NCI-H1436 treated with DMSO at 0.1 percent for 48 hours (cell line): ENCODE measurements around the gene HTRA3.

Experiments used
- DNase-seq: peaks from one replicate; lab custom pipeline; 2025; lab: John Stamatoyannopoulos, UW

HTRA3 gene

DNA sequence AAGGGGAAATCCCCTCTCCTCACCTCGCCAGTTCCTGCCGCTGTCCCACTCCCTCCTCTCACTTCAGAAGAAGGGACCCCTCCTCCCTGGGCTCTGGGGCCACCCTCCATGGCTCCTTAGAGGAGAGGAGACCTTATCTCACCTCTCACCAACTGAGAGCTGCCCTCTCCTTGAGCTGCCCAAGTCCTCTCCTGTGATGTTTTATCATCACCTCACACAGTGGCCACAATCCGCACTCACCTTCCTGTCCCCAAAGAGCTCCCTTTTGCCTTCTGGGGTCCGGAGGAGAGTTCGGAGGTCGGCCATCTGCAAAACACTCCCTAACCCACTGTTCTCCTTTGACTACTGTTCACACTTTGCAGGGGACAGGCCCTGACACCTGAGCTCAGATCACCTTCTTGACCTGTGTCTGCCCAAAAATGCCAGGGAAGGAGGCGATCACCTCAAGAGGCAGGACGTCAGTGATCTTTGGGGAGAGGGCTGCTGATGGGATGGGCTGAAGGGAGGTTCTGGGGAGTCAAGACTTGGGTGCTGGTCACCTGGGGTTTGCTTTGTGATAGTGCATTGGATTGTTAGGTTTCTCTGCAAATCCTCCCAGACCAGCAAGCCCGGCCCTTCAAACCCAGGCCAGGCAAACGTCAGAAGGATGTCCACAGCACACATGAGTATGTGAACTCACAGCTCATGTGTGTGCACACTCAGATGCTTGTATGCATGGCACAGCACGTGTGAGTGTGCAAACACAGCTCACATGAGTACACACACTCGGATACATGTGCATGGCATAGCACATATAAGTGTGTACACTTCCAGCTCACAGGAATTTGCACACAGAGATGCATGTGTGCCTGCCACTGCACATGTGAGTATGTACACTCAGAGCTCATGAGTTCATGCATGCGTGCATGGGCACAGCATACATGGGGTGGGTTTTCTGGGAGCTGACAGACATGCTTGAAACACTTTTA is 41.8 kb downstream of the HTRA3 start:
- DNase-seq, result no peak

DNA sequence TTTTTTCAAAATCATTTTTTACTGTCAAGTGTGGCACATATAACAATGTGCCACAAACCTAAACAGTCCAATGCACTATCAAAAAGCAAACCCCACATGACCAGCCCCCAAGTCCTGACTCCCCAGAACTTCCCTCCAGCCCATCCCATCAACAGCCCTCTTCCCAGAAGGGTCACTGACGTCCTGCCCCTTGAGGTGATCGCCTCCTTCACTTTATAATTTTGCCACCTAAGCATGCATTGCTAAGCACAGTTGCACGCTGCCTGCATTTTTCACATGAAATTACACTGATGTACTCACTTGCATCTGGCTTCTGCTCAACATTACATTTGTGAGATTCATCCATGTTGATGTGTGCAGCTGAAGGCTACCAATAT is 42.5 kb downstream of the HTRA3 start:
- no peak for DNase-seq

DNA sequence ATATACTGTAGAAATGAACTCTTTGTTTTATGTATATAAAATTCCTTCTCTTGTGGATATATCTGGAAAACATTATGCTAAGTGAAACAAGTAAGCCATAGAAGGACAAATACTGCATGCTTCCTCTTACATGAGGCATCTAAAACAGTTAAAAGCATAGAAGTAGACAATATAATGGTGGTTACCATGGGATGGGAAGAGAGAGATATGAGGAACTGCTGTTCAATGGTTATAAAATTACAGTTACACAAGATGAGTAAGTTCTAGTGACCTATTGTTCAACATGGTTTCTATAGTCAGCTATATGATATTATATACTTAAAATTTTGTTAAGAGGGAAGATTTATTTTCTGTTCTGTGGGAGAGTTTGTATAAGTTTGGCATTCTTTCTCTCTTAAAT is 43.4 kb downstream of the HTRA3 start:
- no peak for DNase-seq

DNA sequence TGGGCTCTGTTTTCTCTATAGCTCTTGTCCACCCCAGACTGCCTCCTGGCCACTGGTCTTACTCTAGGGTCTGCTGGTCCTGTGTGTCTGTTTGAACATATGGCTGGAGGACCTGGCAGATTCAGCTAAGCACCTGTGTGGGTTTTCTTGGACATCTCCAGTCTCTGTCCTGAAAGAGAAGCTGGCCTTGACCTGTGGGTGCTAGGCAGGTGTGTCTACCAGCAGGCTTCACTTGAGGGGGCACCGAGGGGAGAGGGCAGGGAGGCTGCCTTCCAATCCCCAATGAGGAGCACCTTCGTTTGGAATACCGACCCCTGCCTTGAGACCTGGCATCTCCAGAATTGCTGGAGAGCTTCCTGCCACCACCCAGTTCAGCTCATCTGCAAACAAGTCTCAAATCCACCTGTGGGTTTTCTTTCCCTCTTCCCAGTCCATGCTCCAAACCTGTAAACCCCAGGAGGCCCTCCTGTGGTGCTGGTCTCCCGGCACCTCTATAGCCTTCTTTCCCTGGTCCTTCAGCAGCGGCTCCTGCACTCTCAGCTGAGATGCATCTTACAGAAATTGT is 45.2 kb downstream of the HTRA3 start:
- DNase-seq, result no peak

DNA sequence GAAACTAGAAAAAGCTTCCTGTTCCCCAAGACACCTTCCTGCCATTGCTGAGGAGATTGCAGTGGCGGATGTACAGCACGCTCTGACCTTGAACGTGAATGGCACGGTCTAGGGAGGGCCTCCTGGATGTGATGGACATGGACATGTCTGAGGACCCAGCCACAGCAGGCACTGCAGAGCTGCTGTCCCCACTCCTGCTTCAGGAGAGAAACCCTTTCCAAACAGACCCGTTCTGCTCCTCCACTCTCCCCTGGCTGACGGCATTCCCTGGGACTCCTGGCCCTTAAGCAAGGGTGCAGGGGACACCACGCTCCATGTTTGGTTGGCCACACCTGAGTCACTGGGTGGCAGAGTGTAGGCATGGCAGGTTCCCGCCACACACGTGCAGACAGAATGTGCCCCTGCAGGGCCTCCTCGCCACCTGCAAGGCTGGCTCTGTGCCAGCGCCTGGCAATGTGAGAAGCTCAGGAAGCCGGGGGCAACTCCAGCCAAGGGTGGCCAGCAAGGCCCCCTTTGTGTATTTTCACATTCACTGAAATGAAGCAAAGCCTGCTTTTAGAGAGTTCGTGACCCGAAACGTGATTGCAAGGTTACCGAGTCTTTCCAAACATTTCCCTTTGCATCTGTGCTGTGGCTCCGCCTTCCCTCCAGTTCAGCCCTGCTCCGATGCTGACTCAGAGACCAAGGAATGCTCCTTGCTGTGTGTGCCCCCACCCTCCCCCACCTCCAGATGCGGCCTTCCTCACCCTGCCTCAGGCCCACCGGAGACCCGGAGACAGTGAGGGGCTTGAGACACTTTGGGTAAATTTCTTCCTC is 46.1 kb downstream of the HTRA3 start:
- DNase-seq, result no peak

DNA sequence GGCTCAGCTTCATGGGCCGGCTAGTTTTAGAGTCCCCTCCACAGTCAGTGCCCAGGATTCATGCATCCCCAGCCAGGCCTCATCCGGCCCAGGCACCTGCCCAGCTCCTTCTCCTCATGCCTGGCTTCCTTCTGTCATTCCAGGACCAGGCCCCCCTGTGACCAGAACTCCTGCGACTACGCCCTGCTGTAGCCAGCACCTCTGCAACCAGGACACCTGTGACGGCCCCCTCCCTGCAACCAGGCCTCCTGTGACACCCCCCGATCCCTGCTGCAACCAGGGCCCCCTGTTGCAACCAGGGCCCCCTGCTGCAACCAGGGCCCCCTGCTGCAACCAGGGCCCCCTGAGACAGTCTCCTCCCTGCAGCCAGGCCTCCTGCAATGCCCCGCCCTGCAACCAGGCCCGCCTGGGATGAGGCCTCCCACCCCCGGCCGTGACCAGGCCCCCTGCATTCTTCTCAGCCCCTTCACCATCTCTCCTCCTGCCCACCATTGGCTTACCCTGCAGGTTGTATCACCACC is 46.8 kb downstream of the HTRA3 start:
- DNase-seq, result no peak

DNA sequence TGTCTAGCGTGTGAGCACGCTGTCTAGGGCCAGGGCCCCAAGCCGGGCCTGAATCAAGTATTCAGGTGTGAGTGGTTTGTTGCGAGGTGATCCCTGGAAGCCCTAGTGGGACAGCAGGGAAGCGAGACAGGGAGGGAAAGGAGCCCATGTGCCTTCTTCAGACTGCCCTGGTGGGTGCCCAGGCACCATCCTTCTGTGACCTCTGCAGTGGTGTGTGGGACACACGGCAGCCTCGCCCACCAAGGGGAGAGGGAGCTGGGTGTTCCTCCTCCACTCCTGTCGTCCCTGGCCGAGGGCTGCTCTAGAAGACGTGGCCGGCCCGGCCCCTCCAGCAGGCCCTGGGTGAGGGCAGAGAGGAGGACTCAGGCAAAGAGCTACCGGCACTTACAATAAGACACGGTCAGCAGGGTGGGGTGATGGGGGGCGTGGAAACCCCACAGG is 47.4 kb downstream of the HTRA3 start:
- DNase-seq, result no peak

DNA sequence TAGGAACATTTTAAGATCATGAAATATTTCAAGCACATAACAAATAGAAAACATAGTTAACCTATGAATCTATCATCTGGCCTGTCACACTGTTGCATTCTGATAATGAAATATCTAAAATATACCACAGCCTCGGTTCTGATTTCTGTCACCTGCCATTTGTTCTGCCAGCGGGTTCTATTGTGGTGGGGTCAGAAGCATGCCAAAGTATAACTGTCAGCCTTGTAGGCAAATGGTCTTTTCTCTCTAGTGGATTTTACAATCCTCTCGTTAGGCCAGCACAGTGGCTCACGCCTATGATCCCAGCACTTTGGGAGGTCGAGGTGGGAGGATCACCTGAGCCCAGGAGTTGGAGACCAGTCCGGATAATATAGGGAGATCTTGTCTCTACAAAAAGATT is 47.9 kb downstream of the HTRA3 start:
- no peak for DNase-seq

DNA sequence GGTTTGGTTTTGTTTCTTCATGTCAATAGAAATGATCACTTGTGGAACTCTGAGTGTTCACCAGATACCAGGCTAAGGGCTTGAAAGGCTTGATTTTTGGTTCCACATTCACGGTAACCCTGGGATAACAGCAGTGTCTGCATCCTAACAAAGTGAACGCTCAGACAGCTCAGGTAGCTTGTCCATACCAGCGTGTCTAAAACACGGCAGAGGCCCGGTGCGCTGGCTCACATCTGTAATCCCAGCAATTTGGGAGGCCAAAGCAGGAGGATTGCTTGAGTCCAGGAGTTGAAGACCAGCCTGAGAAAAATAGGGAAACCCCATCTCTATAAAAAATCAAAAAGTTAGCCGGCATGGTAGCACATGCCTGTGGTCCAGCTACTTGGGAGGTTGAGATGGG is 49.0 kb downstream of the HTRA3 start:
- no peak for DNase-seq

DNA sequence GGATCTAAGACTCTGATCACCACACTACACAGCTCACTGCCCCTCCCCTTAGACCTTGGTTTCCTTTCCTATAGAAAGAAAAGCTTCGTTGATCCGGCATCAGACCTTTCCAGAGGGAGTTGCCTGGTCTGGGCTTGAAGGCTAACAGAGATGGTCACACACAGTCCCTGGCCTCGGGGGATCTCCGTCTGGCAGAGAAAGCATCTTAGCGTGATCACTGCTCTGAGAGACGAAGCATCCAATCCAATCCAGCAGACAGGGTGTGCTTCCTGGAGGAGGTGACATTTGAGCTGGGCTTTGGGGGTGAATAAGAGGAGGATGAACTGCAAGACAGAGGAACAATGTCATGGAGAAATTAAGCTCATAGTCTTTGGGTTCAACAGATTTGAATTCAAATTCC is 49.5 kb downstream of the HTRA3 start:
- no peak for DNase-seq

DNA sequence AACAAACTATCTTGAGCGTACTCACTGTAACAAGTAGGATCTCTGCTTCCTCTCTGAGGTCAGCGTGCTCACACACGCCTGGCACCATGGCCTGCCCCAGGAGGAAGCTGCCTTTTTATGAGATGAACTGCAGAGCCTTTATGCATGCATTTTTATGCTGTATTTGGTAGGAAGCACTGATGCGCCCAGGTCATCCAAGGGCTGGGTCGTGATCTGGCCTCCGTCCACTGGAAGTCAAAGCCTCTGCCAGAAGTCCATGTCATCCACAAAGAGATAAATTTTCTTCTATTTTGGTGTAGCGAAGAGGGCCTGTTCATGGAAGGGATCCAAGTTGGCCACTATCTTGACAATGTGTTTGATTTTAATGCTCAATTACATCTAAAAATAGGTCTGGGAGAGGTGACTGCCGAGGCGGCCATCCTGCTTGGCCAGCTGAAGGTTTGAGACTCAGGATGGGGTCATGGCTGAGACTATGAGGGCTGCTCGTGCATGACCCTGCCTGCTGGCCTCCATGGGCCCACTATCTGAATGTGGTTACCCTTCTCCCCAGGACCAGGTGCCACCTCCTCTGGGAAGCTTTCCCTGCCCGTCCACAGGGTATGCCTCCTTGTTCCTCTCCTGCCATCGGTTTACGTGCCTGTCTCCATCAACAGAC is 50.3 kb downstream of the HTRA3 start:
- DNase-seq, result no peak

DNA sequence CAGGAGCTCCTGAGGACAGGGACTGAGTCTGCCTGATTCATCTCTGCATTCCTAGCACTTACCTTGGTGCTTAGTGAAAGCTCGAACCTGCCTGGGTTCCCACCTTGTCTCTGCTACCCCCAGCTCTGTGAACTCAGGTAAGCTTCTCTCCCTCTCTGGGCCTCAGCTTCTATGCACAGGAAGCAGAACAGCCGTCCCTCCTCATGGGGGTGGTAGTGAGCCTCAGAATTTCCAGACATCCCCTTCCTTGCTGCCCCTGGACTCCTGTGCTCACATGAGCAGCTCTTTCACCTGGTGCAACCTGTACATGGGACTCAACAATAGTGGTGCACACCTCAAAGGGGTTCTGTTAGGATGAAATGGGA is 50.8 kb downstream of the HTRA3 start:
- DNase-seq, result no peak

DNA sequence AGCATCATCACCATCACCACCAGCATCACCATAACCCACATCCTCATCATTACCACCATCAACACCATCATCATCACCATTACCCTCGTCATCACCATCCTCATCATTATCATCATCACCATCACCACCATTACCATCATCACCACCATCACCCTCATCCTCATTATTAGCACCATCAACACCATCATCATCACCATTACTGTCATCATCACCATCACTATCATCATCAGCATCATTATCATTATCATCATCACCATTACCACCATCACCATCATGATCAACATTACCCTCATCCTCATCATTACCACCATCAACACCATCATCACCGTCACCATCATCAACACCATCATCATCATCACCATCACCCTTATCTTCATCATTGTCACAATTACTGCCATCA is 51.7 kb downstream of the HTRA3 start:
- DNase-seq, result no peak

DNA sequence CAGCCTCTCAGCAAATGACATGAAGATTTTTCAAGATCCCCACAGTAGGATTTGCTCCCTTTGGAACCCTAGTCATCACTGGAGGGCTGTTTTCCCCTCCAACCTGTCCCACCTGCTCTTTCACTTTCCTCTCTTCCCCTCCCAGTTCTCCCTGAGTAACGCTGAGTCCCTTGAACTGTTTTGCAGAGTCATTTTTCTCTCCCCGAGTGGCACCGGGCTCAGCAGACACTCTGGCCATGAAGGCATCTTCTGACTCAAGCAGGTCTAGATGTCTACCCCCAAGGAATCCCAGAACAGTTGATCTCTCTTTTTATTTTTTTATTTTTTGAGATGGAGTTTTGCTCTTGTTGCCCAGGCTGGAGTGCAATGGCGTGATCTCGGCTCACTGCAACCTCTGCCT is 52.2 kb downstream of the HTRA3 start:
- no peak for DNase-seq

DNA sequence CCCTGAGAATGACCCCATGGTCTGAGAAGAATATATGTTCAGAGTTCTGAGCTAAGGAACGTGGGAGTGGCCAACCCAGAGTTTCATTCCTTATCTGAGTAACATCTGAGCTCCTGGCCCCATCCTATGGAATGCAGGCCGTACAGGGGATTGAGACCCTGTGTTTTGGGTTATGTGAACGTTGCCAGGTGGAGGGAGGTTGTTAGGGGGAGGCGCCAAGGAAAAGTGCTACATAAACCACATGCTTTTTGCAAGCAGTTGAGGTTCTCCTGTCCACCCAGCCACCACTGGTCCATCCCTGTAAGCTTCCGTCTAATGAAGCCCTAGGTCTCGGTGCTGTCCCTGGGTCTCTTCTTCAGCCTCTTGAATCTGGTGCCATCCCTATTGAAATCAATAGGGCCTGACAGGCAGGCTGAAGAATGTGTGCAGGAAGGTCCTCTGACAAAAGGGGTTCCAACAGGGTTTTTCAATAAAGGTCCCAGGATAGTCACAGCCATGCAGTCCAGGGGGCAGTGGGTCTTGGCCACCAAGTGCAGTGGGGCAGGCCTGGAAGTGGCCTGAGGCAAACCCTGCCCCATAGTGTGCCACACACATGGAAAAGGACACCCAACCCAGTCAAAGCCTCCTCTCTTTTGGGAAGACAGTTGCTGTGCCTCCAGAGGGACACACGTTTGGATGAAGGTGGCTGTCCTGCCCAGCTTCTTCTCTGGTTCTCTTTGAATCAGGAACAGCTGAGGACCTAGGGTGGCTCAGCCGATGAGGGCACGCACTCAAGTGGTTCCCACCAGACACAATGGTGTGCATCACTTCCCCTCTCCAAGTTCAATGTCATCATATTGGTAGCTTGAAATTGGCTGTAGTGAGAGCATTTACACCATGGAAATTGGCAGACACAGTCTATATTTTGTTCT is 53.5 kb downstream of the HTRA3 start:
- no peak for DNase-seq

DNA sequence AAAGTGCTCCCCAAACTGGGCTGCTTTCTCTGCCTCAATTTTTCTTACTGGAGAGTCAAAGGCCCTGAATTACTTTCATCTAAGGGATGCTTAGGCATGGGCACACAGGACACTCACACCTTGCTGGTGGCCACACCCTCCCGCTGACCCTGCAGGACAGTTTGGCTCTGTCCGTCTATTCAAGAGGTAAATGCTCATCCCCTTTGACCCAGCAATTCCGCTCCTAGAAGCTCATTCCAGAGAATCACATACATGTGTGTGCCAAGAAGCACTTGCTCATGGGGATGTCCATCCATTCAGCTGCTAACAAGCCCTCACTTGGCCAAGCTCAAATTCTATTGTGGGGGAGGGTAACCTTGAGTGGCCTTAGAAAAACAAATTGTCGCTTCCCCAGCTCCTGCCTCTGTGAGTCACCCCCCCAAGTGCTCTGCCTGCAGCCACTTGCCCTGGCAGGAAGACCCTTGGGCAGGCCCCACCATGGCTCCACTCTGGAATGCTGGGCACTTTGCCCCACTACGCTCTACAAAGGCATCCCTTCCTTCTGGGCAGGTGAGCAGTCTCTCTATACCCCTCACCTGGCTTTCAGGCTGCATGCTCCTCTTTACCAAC is 54.5 kb downstream of the HTRA3 start:
- no peak for DNase-seq

DNA sequence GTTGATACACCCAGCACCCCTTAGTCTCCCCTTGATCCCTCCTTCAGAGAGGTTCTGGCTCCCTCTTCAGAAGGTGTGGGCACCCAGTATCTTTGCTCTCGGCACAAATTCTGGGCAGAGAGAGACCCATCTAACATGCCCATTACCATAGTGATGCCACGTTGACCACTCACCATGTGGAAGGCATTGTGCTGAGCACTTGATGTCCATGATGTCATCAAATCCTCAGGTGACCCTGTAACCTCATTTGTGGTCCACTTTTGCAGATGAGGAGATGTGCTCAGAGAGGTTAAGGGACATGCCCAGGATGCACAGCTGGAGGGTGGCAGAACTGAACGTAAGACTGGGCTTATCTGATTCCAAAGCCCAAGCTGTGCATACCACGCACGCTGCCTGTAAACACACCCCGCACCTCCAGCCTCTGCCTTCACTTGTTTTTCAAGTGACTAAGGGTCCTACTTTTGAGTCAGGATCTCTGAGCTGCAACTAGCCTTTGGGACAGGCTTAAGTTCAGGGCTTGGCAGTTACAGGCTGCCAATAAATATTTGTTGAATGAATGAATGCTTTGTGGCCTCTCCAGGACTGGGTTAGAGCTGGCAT is 55.2 kb downstream of the HTRA3 start:
- DNase-seq, result no peak

DNA sequence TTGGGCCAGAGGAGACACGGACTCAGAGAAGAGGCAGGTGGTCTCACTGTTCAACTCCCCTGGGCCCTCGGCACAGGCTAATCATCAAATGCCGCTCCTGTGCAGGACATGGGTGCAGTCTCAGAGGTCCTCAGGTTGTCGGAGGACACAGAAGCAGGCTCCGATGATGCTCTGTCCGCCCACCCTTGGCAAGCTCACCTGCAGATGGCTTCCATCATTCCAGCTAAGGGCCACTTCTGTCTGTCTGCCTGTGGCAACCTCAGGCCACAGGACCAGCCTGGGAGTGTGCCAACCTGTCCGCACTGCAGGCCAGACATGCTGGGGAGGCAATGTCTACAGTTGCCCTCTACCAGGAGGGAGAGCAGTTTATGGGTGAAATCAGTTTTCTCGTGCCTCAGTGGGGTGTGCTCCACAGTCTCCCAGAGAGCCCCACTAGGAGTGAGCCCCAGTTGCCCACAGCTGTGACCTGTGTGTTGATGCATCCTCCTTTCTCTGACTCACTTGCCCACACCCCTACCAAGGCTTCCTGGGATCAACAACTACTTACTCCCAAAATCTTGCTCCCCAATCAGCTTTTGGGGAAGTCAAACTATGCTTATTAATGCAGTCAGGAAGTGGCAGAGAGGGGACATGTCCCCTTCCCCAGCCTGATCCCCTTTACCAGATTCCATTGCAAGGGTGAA is 55.9 kb downstream of the HTRA3 start:
- no peak for DNase-seq

DNA sequence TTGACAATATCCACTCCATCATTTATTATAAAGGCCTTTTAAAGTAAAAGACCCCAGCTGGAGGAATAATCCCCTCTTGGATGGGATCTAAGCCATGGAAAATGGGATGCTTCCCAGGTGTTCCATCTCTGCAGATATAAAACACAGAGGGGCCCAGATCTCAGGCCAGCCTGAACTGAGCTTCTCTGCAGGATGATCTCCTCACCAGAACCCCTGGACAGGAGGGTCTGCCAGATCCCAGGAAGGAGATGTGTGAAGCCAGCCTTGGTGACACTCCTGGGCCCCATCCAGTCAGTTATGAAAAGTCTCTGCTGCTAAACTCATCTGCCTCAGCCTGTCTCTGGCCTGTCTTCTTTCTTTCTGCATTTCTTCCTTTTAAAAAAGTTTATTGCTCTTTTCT is 56.7 kb downstream of the HTRA3 start:
- no peak for DNase-seq

DNA sequence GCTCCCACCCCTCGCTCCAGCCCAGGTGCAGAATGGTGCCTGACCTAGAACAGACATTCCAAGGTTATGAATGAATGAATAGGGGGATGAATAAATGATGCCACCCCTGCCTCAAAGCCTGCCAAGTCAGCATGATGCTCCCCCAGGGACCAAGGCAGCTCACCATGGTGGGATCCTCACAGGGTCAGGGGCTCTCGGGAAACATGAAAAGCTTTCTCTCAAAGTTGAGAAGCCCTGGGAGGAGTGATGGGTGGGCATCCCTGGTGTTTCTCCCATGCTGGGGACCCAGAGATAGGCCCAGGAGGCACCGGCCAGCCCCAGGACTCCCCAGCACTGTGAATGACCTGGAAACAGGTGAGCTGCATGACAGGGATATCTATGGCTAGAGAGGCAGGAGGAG is 58.9 kb downstream of the HTRA3 start:
- no peak for DNase-seq
